C4-2B (cell line): ENCODE data around the gene CIAO3.

Source experiments
- ZFX ChIP-seq: fragments of 450-650 bp; IDR thresholded peaks from 2 replicates; pipeline ENCODE4 v1.6.1; 2017
- TF ChIP-seq, protein P1 (sequence below): fragments of 450-650 bp; conservative IDR thresholded peaks from 2 replicates; pipeline ENCODE4 v1.5.1; 2017; ENCODE audit warnings: mild to moderate bottlenecking

DNA sequence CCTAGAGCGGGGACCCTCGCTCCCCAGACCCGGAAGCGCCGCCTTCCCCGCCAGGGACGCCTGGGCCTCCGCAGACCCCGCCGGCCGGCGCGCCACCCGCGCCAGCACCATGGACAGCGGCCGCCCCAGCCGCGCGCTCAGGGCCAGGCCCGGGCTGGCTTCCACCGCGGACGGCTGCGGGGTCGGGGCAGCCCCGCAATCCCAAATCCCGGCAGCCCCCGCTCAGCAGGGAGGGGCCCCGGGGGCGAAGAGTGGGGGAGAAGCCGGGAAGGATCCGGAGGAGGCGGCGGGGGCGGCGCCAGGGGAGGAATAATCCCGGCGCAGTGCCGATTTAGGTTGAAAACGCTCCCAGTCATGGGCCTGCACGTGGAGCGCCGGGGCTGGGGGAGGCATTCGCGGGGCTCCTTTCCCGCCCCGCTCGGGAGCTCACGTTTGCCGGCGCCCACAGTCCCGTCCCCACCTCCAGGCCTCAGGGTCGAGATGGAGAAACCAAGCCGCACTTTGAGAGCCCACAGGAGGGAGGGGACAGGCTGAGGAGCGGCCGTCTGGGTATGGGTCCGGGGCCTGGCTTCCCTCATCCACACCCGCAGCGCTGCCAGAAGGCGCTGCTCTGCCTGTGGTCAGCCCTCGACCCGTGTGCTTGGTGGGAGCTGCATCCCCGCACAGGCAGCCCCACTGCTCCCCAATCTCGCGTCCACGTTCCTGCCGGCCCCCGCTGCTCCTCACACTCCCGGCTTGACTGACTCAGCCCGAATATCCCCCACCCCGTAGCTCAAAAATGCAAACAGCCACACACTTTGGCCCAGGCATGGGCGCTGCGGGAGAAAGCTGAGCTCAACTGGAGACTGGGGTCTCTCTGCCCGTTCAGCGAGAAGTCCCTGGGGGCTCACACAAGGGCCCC lies 39.9 kb downstream of the CIAO3 start:
- TF ChIP-seq, protein P1, sequence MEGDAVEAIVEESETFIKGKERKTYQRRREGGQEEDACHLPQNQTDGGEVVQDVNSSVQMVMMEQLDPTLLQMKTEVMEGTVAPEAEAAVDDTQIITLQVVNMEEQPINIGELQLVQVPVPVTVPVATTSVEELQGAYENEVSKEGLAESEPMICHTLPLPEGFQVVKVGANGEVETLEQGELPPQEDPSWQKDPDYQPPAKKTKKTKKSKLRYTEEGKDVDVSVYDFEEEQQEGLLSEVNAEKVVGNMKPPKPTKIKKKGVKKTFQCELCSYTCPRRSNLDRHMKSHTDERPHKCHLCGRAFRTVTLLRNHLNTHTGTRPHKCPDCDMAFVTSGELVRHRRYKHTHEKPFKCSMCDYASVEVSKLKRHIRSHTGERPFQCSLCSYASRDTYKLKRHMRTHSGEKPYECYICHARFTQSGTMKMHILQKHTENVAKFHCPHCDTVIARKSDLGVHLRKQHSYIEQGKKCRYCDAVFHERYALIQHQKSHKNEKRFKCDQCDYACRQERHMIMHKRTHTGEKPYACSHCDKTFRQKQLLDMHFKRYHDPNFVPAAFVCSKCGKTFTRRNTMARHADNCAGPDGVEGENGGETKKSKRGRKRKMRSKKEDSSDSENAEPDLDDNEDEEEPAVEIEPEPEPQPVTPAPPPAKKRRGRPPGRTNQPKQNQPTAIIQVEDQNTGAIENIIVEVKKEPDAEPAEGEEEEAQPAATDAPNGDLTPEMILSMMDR = no peak
- TF ChIP-seq ZFX = no peak
